Heart left ventricle (tissue), 16 donors: Measurements from ENCODE around the gene BMP2. TPM values are rescaled to one million over a fixed set of nuclear protein-coding genes. Genes with fewer than 3 reads are reported as not detected.

Experiments
- ATAC-seq, 4 donors: fragments of 200-7000 bp; cut with Tn5 transposase; one replicate each; pipeline ENCODE4 v1.9.1; 2020 to 2022; ENCODE audit warnings: moderate library complexity in 4 of 4, mild to moderate bottlenecking in 3 of 4, moderate number of reproducible peaks in 1 of 4
- DNase-seq, 5 donors: peaks; one replicate each; pipeline ENCODE4 v3.0.0-alpha.2; 2020
- H3K27ac ChIP-seq, 12 donors: fragments of 200-600 bp; sonication (generic) in 4 of 12; one replicate each; pipeline versions ENCODE4 v1.5.0 to v1.8.0; 2016 to 2022; ENCODE audit warnings: mild to moderate bottlenecking in 2 of 12
- H3K27me3 ChIP-seq, 9 donors: fragments of 200-600 bp; sonication (generic) in 2 of 9; one replicate each; pipeline versions ENCODE4 v1.5.1 to v1.8.0; 2016 to 2022; ENCODE audit warnings: mild to moderate bottlenecking in 3 of 9
- H3K36me3 ChIP-seq, 9 donors: fragments of 200-600 bp; sonication (generic) in 2 of 9; one replicate each; pipeline versions ENCODE4 v1.5.0 to v1.8.0; 2018 to 2022; ENCODE audit warnings: mild to moderate bottlenecking in 2 of 9
- H3K4me1 ChIP-seq, 12 donors: fragments of 200-600 bp; sonication (generic) in 4 of 12; one replicate each; pipeline versions ENCODE4 v1.5.0 to v1.8.0; 2016 to 2022; ENCODE audit warnings: mild to moderate bottlenecking in 3 of 12
- H3K4me3 ChIP-seq, 12 donors: fragments of 200-600 bp; sonication (generic) in 4 of 12; one replicate each; pipeline versions ENCODE4 v1.5.0 to v1.8.0; 2017 to 2022; ENCODE audit warnings: mild to moderate bottlenecking in 9 of 12, moderate library complexity in 4 of 12
- H3K9me3 ChIP-seq, 12 donors: fragments of 200-600 bp; sonication (generic) in 4 of 12; one replicate each; pipeline versions ENCODE4 v1.5.0 to v1.8.0; 2016 to 2022; ENCODE audit warnings: mild to moderate bottlenecking in 1 of 12
- CTCF ChIP-seq, 12 donors: fragments of 200-600 bp; sonication (generic) in 4 of 12; IDR thresholded peaks; one replicate each; pipeline versions ENCODE4 v1.5.0 to v1.8.0; 2018 to 2022; ENCODE audit warnings: antibody characterized with exemption in 12 of 12, mild to moderate bottlenecking in 5 of 12
- POLR2A ChIP-seq, 2 donors: fragments of 450-650 bp; IDR thresholded peaks; one replicate each; pipeline ENCODE4 v1.6.1; 2017; ENCODE audit warnings: antibody characterized with exemption in 2 of 2, mild to moderate bottlenecking in 2 of 2, moderate library complexity in 2 of 2
- WGBS, 4 donors: extraction: QIAGEN DNeasy Blood & Tissue Kit in 2 of 4; methylation state at CpG; one replicate each; pipeline versions ENCODE4 v1.1.5 to v1.1.7; 2013 to 2018; 5-methylcytosine and 5-hydroxymethylcytosine counted together
- intact Hi-C, 10 donors: fragments of 100-400 bp; cut with DNase I; formaldehyde crosslinking; loops; one replicate each; pipeline versions ENCODE4 v1.11.1 to v1.14.2; 2022
- polyA plus RNA-seq, 2 donors: library from polyadenylated mRNA; stranded (reverse); fragments of 200-250 nt; gene quantifications; one replicate each; pipeline ENCODE4 v1.2.3, GENCODE V29; 2013
- total RNA-seq, 9 donors: library from RNA; depleted of rRNA in 2 of 9; stranded (reverse); fragments of >200 nt in 2 of 9; fragmentation: NEBNext Ultra II Directional in 3 of 9; extraction: Animal tissue kit (Norgen Biotek cat#: 25700) in 3 of 9; gene quantifications; one replicate each; pipeline versions ENCODE4 v1.1.0 to v1.2.4, GENCODE V29; 2016 to 2023
- donor health status: ischemic (EF 13 %, LVEDD 7.1; RV severe dilation, severe dysfunction).
- donor health status: healthy with polysubstance abuse.
- donor health status: DM: no; HTN: yes; CAD: no.
- donor health status: DM: no; HTN: no; CAD: no.
- donor health status: ischemic (EF 25% LVEDD 6.9; RV normal size, moderate dysfunction).
- donor health status: ischemic (EF 25% LVEDD 5.7; RV mildly dilated, moderate dysfunction).
- donor health status: healthy.
- donor health status: DM: yes; HTN: yes; CAD: no.
- donor health status: ischemic (EF 35%, LVEDD 5.7; RV mildly dilated, moderate dysfunction).
- donor health status: nonischemic (EF 11% LVEDD 7.7; RV severe dilation, severe dysfunction).
- donor health status: DM: yes; HTN: yes; CAD: no.
- donor health status: PGD.
- donor health status: ischemic (EF 29% LVEDD 5.4; RV normal size, mild dysfunction).
- donor health status: nonischemic (EF 23%, LVEDD 6.1; RV moderate dilation, normal function).

Gene BMP2
- total and polyA plus RNA-seq, 11 donors = 0.72 to 6.2 (median 2.2) TPM

GRCh38 chr20:6735942-6736845 is 31.3 kb upstream of the BMP2 start:
- TF ChIP-seq CTCF (IDR thresholded peaks at IDR 0.05) (no peak), POLR2A (IDR thresholded peaks at IDR 0.05) (no peak)
- H3K27ac ChIP-seq = peak overlapping the region in 11 of 12 donors; percentile 27 to 77 (median 50)
- no peak overlapping the region for H3K4me3 ChIP-seq
- peak in 3 of 4 donors; percentile 18 to 67 (median 38) for ATAC-seq
- H3K4me1 ChIP-seq = peaks cover 0 to 31% (median 2%) of the 10 kb centered on the region in 12 donors
- intact Hi-C loops = no loop called here
- peaks cover 0 to 7% (median 0%) of the 10 kb centered on the region in 12 donors for H3K9me3 ChIP-seq
- H3K36me3 ChIP-seq = no peaks in the 10 kb centered on the region
- H3K27me3 ChIP-seq = no peaks in the 10 kb centered on the region
- WGBS, 4 donors = 36 to 45% (median 42%) methylated on average over 8 of the region's 8 CpGs
- DNase-seq = no peak

- TF ChIP-seq CTCF (IDR thresholded peaks at IDR 0.05) = no peak
- no peak for TF ChIP-seq POLR2A (IDR thresholded peaks at IDR 0.05)
- intact Hi-C loops = no loop called here
- Histone ChIP-seq H3K27ac (peak overlapping the region in 1 of 12 donors; percentile 39), H3K4me3 (no peak overlapping the region), H3K36me3 (no peaks in the 10 kb centered on the region), H3K27me3 (no peaks in the 10 kb centered on the region), H3K9me3 (peaks cover 0 to 7% (median 0%) of the 10 kb centered on the region in 12 donors), H3K4me1 (peaks cover 0 to 17% (median 2%) of the 10 kb centered on the region in 12 donors)
- WGBS, 4 donors = 32 to 63% (median 40%) methylated on average over 1 of the region's 1 CpG
- no peak for DNase-seq
- ATAC-seq = peak in 1 of 4 donors; percentile 55
These were observed 28.1 kb upstream of the BMP2 start for GRCh38 chr20:6739406-6739805.

GRCh38 chr20:6740096-6740495 is 27.4 kb upstream of the BMP2 start:
- Histone ChIP-seq H3K27me3 (peaks cover 0 to under 1% (median 0%) of the 10 kb centered on the region in 9 donors), H3K4me1 (peaks cover 0 to 17% (median 2%) of the 10 kb centered on the region in 12 donors), H3K27ac (no peak overlapping the region), H3K4me3 (no peak overlapping the region), H3K9me3 (peaks cover 0 to 2% (median 0%) of the 10 kb centered on the region in 12 donors), H3K36me3 (no peaks in the 10 kb centered on the region)
- intact Hi-C loops = no loop called here
- TF ChIP-seq POLR2A (IDR thresholded peaks at IDR 0.05) (no peak), CTCF (IDR thresholded peaks at IDR 0.05) (no peak)
- 89 to 94% (median 91%) methylated on average over 3 of the region's 3 CpGs for WGBS, 4 donors
- ATAC-seq (no peak), DNase-seq (no peak)

GRCh38 chr20:6744180-6744579 is 23.3 kb upstream of the BMP2 start:
- ATAC-seq (no peak), DNase-seq (no peak)
- Histone ChIP-seq H3K27me3 (peaks cover 0 to 3% (median 0%) of the 10 kb centered on the region in 9 donors), H3K9me3 (no peaks in the 10 kb centered on the region), H3K36me3 (no peaks in the 10 kb centered on the region), H3K4me1 (peaks cover 0 to 3% (median 0%) of the 10 kb centered on the region in 12 donors), H3K27ac (no peak overlapping the region), H3K4me3 (no peak overlapping the region)
- TF ChIP-seq CTCF (IDR thresholded peaks at IDR 0.05) (no peak), POLR2A (IDR thresholded peaks at IDR 0.05) (no peak)
- intact Hi-C loops = no loop called here
- WGBS, 4 donors = 63 to 96% (median 87%) methylated on average over 1 of the region's 1 CpG
